Anterior cingulate cortex (tissue), 58 donors: ENCODE measurements around the gene MEGF11.

Experiments
- DNase-seq, 58 donors: peaks; one replicate each; lab custom pipeline; 2025; lab: John Stamatoyannopoulos, UW

The MEGF11 gene

GRCh38 chr15:66222273-66223198 lies 31.0 kb downstream of the MEGF11 start:
- DNase-seq = no peak

- DNase-seq = no peak
Measured at GRCh38 chr15:66221126-66221525, 32.4 kb downstream of the MEGF11 start.

- no peak for DNase-seq
Measured at GRCh38 chr15:66220601-66221000, 32.9 kb downstream of the MEGF11 start.

GRCh38 chr15:66219339-66219738 lies 34.2 kb downstream of the MEGF11 start:
- no peak for DNase-seq

GRCh38 chr15:66216806-66217205 lies 36.7 kb downstream of the MEGF11 start:
- DNase-seq = no peak

- no peak for DNase-seq
Measured at GRCh38 chr15:66215811-66216210, 37.7 kb downstream of the MEGF11 start.

GRCh38 chr15:66214246-66214645 lies 39.3 kb downstream of the MEGF11 start:
- DNase-seq = no peak

- peak in 13 of 58 donors; percentile 2 to 21 (median 10) for DNase-seq
Measured at GRCh38 chr15:66212563-66212921, 41.0 kb downstream of the MEGF11 start.

GRCh38 chr15:66211670-66212562 lies 41.6 kb downstream of the MEGF11 start:
- DNase-seq = no peak

- DNase-seq = no peak
Measured at GRCh38 chr15:66210684-66211083, 42.9 kb downstream of the MEGF11 start.

- no peak for DNase-seq
Measured at GRCh38 chr15:66198757-66199156, 54.8 kb downstream of the MEGF11 start.

- DNase-seq = no peak
Measured at GRCh38 chr15:66196602-66197001, 56.9 kb downstream of the MEGF11 start.

GRCh38 chr15:66195621-66196230 lies 57.8 kb downstream of the MEGF11 start:
- no peak for DNase-seq

- DNase-seq = no peak
Measured at GRCh38 chr15:66193066-66193465, 60.5 kb downstream of the MEGF11 start.

GRCh38 chr15:66190746-66191145 lies 62.8 kb downstream of the MEGF11 start:
- DNase-seq = no peak

GRCh38 chr15:66189291-66189690 lies 64.3 kb downstream of the MEGF11 start:
- DNase-seq = no peak

GRCh38 chr15:66188464-66188863 lies 65.1 kb downstream of the MEGF11 start:
- no peak for DNase-seq

GRCh38 chr15:66187271-66187670 lies 66.3 kb downstream of the MEGF11 start:
- no peak for DNase-seq

- no peak for DNase-seq
Measured at GRCh38 chr15:66186049-66186825, 67.3 kb downstream of the MEGF11 start.
